ENCODE results near the gene PDE6D. TPM values are rescaled to one million over a fixed set of nuclear protein-coding genes. Genes with fewer than 3 reads are reported as not detected.

The PDE6D gene
- total RNA-seq, 2 experiments from 2014 or later, result 30.2 to 36.0 TPM

- CTCF ChIA-PET, result interaction anchor here (0.7 to 8.2 kb wide), 6 partner anchors 10 to 27 kb away, joined by 3 to 64 read pairs (median 4); no protein-coding TSS in a partner anchor
- DNase-seq, result no peak
- POLR2A ChIA-PET, result no interaction called here
- no peaks in the 10 kb centered on the region for H3K36me3 Mint-ChIP-seq (ENCODE audit: low read depth)
- H3K9me3 Mint-ChIP-seq, result no peaks in the 10 kb centered on the region
- no peak overlapping the region for H3K27ac Mint-ChIP-seq
- no peaks in the 10 kb centered on the region for H3K27me3 Mint-ChIP-seq
- H3K4me3 Mint-ChIP-seq, result no peak overlapping the region
- H3K4me1 Mint-ChIP-seq, result peaks cover 8% of the 10 kb centered on the region
Measured at GRCh38 chr2:231687961-231688360, 93.1 kb downstream of the PDE6D start.

GRCh38 chr2:231687133-231687852 is 93.8 kb downstream of the PDE6D start:
- H3K9me3 Mint-ChIP-seq, result no peaks in the 10 kb centered on the region
- DNase-seq, result peak; percentile 54
- ChIA-PET POLR2A (no interaction called here), CTCF (interaction anchor here (0.5 to 8.2 kb wide), 9 partner anchors 9 to 1637 kb away, joined by 3 to 64 read pairs (median 4); partner anchors contain the start of gene PTMA)
- peaks cover 5% of the 10 kb centered on the region for H3K27me3 Mint-ChIP-seq
- H3K36me3 Mint-ChIP-seq (ENCODE audit: low read depth), result no peaks in the 10 kb centered on the region
- no peak overlapping the region for H3K27ac Mint-ChIP-seq
- no peak overlapping the region for H3K4me3 Mint-ChIP-seq
- H3K4me1 Mint-ChIP-seq, result peaks cover 10% of the 10 kb centered on the region

- DNase-seq, result no peak
- no peaks in the 10 kb centered on the region for H3K9me3 Mint-ChIP-seq
- H3K4me3 Mint-ChIP-seq, result no peak overlapping the region
- ChIA-PET POLR2A (no interaction called here), CTCF (interaction anchor here (0.5 to 8.2 kb wide), 10 partner anchors 8 to 1638 kb away, joined by 3 to 64 read pairs (median 8); partner anchors contain the start of gene PTMA)
- no peaks in the 10 kb centered on the region for H3K36me3 Mint-ChIP-seq (ENCODE audit: low read depth)
- peaks cover 12% of the 10 kb centered on the region for H3K27me3 Mint-ChIP-seq
- no peak overlapping the region for H3K27ac Mint-ChIP-seq
- H3K4me1 Mint-ChIP-seq, result peaks cover 12% of the 10 kb centered on the region
Measured at GRCh38 chr2:231686192-231687100, 94.6 kb downstream of the PDE6D start.

- Mint-ChIP-seq H3K4me3 (no peak overlapping the region), H3K9me3 (no peaks in the 10 kb centered on the region), H3K36me3 (ENCODE audit: low read depth) (no peaks in the 10 kb centered on the region), H3K4me1 (peaks cover 13% of the 10 kb centered on the region), H3K27ac (peak overlapping the region; percentile 25), H3K27me3 (peaks cover 14% of the 10 kb centered on the region)
- DNase-seq, result no peak
- ChIA-PET POLR2A (no interaction called here), CTCF (interaction anchor here (0.8 to 8.2 kb wide), 10 partner anchors 8 to 74 kb away, joined by 3 to 64 read pairs (median 10); partner anchors contain the start of gene PTMA)
Measured at GRCh38 chr2:231685349-231686191, 95.5 kb downstream of the PDE6D start.

- Mint-ChIP-seq H3K9me3 (no peaks in the 10 kb centered on the region), H3K4me3 (no peak overlapping the region), H3K36me3 (ENCODE audit: low read depth) (no peaks in the 10 kb centered on the region), H3K27ac (no peak overlapping the region), H3K27me3 (peaks cover 15% of the 10 kb centered on the region), H3K4me1 (peaks cover 13% of the 10 kb centered on the region)
- POLR2A ChIA-PET, result interaction anchor here (0.9 kb wide), 1 partner anchor 26 kb away, joined by 3 read pairs; no protein-coding TSS in a partner anchor
- no peak for DNase-seq
- CTCF ChIA-PET, result interaction anchor here (0.8 to 8.2 kb wide), 10 partner anchors 10 to 73 kb away, joined by 3 to 64 read pairs (median 8); partner anchors contain the start of gene PTMA
Measured at GRCh38 chr2:231684314-231685223, 96.5 kb downstream of the PDE6D start.

- POLR2A ChIA-PET, result no interaction called here
- H3K9me3 Mint-ChIP-seq, result no peaks in the 10 kb centered on the region
- peaks cover 13% of the 10 kb centered on the region for H3K4me1 Mint-ChIP-seq
- H3K36me3 Mint-ChIP-seq (ENCODE audit: low read depth), result no peaks in the 10 kb centered on the region
- CTCF ChIA-PET, result interaction anchor here (1.4 to 8.2 kb wide), 6 partner anchors 9 to 72 kb away, joined by 3 to 64 read pairs (median 12); partner anchors contain the start of gene PTMA
- H3K27ac Mint-ChIP-seq, result peak overlapping the region; percentile 46
- H3K27me3 Mint-ChIP-seq, result peaks cover 15% of the 10 kb centered on the region
- no peak for DNase-seq
- H3K4me3 Mint-ChIP-seq, result no peak overlapping the region
Measured at GRCh38 chr2:231683292-231684235, 97.5 kb downstream of the PDE6D start.

GRCh38 chr2:231682603-231683291 is 98.3 kb downstream of the PDE6D start:
- no peak for DNase-seq
- ChIA-PET POLR2A (no interaction called here), CTCF (interaction anchor here (1.5 to 8.2 kb wide), 5 partner anchors 8 to 32 kb away, joined by 7 to 64 read pairs (median 15); partner anchors contain the start of gene PTMA)
- peak overlapping the region; percentile 60 for H3K27ac Mint-ChIP-seq
- H3K4me1 Mint-ChIP-seq, result peaks cover 14% of the 10 kb centered on the region
- no peaks in the 10 kb centered on the region for H3K36me3 Mint-ChIP-seq (ENCODE audit: low read depth)
- H3K27me3 Mint-ChIP-seq, result peaks cover 15% of the 10 kb centered on the region
- no peaks in the 10 kb centered on the region for H3K9me3 Mint-ChIP-seq
- H3K4me3 Mint-ChIP-seq, result no peak overlapping the region

Other genes with a start within 250 kb of the PDE6D start
- gene TEX44, start 188.4 kb downstream of the PDE6D start, total RNA-seq, result not detected
- gene PTMA, start 72.8 kb downstream of the PDE6D start, total RNA-seq, result 1,000 to 10,000 TPM; 1,700 to 2,208 TPM
- gene COPS7B, start 5.2 kb upstream of the PDE6D start, total RNA-seq, result 10 to 100 TPM; 44.9 to 50.0 TPM
- gene NPPC, start 145.1 kb upstream of the PDE6D start, total RNA-seq, result not detected
- gene DIS3L2, start 180.4 kb upstream of the PDE6D start, total RNA-seq, result 10 to 100 TPM; 40.2 to 43.4 TPM

Data from activated CD4-positive, alpha-beta T cell treated with anti-CD3 and anti-CD28 coated beads, Interleukin-2, amount 10 ng/mL, durations not matched to agents 7 days and 5 days (primary cell).